ENCODE measurements around the gene NINL.
A peak's percentile ranks its signal among the peaks of the same experiment; 100 is the strongest.
"Not testable (repeated sequence)": the region's sequence is repeated elsewhere in the genome, so short reads cannot be mapped to it uniquely, and the experiment has no call there.

The NINL gene

GRCh38 chr20:25570148-25570530 is 15.2 kb downstream of the NINL start:
- DNase-seq (ENCODE audit: low read depth): no peak
- Histone ChIP-seq H3K36me3 (ENCODE audit: control insufficient read depth, insufficient read depth, low read length, severe bottlenecking) (no peaks in the 10 kb centered on the region), H3K4me1 (ENCODE audit: control insufficient read depth, insufficient read depth, low read length) (peaks cover 21% of the 10 kb centered on the region), H3K27me3 (replicated peaks; ENCODE audit: control insufficient read depth, insufficient read depth, low read length) (no peaks in the 10 kb centered on the region), H3K9me3 (ENCODE audit: control insufficient read depth, low read length) (no peaks in the 10 kb centered on the region), H3K9ac (ENCODE audit: low read length) (no peak overlapping the region), H3K4me3 (ENCODE audit: low read length) (no peak overlapping the region)

- H3K4me3 ChIP-seq (ENCODE audit: low read length): no peak overlapping the region
- H3K4me1 ChIP-seq (ENCODE audit: control insufficient read depth, insufficient read depth, low read length): peaks cover 7% of the 10 kb centered on the region
- no peak overlapping the region for H3K9ac ChIP-seq (ENCODE audit: low read length)
- DNase-seq (ENCODE audit: low read depth): no peak
- no peaks in the 10 kb centered on the region for H3K27me3 ChIP-seq (replicated peaks; ENCODE audit: control insufficient read depth, insufficient read depth, low read length)
- H3K36me3 ChIP-seq (ENCODE audit: control insufficient read depth, insufficient read depth, low read length, severe bottlenecking): no peaks in the 10 kb centered on the region
- peaks cover 8% of the 10 kb centered on the region for H3K9me3 ChIP-seq (ENCODE audit: control insufficient read depth, low read length)
Measured at GRCh38 chr20:25567286-25567685, 18.0 kb downstream of the NINL start.

GRCh38 chr20:25566821-25567220 is 18.5 kb downstream of the NINL start:
- no peak for DNase-seq (ENCODE audit: low read depth)
- Histone ChIP-seq H3K4me3 (ENCODE audit: low read length) (no peak overlapping the region), H3K27me3 (replicated peaks; ENCODE audit: control insufficient read depth, insufficient read depth, low read length) (no peaks in the 10 kb centered on the region), H3K36me3 (ENCODE audit: control insufficient read depth, insufficient read depth, low read length, severe bottlenecking) (no peaks in the 10 kb centered on the region), H3K9ac (ENCODE audit: low read length) (no peak overlapping the region), H3K9me3 (ENCODE audit: control insufficient read depth, low read length) (peaks cover 8% of the 10 kb centered on the region), H3K4me1 (ENCODE audit: control insufficient read depth, insufficient read depth, low read length) (peaks cover 4% of the 10 kb centered on the region)

GRCh38 chr20:25565578-25566157 is 19.7 kb downstream of the NINL start:
- Histone ChIP-seq H3K4me3 (ENCODE audit: low read length) (no peak overlapping the region), H3K36me3 (ENCODE audit: control insufficient read depth, insufficient read depth, low read length, severe bottlenecking) (no peaks in the 10 kb centered on the region), H3K4me1 (ENCODE audit: control insufficient read depth, insufficient read depth, low read length) (peaks cover 3% of the 10 kb centered on the region), H3K27me3 (replicated peaks; ENCODE audit: control insufficient read depth, insufficient read depth, low read length) (no peaks in the 10 kb centered on the region), H3K9me3 (ENCODE audit: control insufficient read depth, low read length) (peaks cover 8% of the 10 kb centered on the region), H3K9ac (ENCODE audit: low read length) (no peak overlapping the region)
- DNase-seq (ENCODE audit: low read depth): no peak

GRCh38 chr20:25563876-25564275 is 21.5 kb downstream of the NINL start:
- no peaks in the 10 kb centered on the region for H3K27me3 ChIP-seq (replicated peaks; ENCODE audit: control insufficient read depth, insufficient read depth, low read length)
- no peak overlapping the region for H3K9ac ChIP-seq (ENCODE audit: low read length)
- H3K4me3 ChIP-seq (ENCODE audit: low read length): no peak overlapping the region
- no peaks in the 10 kb centered on the region for H3K36me3 ChIP-seq (ENCODE audit: control insufficient read depth, insufficient read depth, low read length, severe bottlenecking)
- peaks cover 8% of the 10 kb centered on the region for H3K9me3 ChIP-seq (ENCODE audit: control insufficient read depth, low read length)
- H3K4me1 ChIP-seq (ENCODE audit: control insufficient read depth, insufficient read depth, low read length): no peaks in the 10 kb centered on the region
- DNase-seq (ENCODE audit: low read depth): no peak

GRCh38 chr20:25563362-25563761 is 22.0 kb downstream of the NINL start:
- DNase-seq (ENCODE audit: low read depth): no peak
- no peaks in the 10 kb centered on the region for H3K36me3 ChIP-seq (ENCODE audit: control insufficient read depth, insufficient read depth, low read length, severe bottlenecking)
- no peak overlapping the region for H3K4me3 ChIP-seq (ENCODE audit: low read length)
- H3K27me3 ChIP-seq (replicated peaks; ENCODE audit: control insufficient read depth, insufficient read depth, low read length): no peaks in the 10 kb centered on the region
- H3K9me3 ChIP-seq (ENCODE audit: control insufficient read depth, low read length): peaks cover 8% of the 10 kb centered on the region
- H3K9ac ChIP-seq (ENCODE audit: low read length): no peak overlapping the region
- H3K4me1 ChIP-seq (ENCODE audit: control insufficient read depth, insufficient read depth, low read length): no peaks in the 10 kb centered on the region

- not testable (repeated sequence) for H3K36me3 ChIP-seq (ENCODE audit: control insufficient read depth, insufficient read depth, low read length, severe bottlenecking); H3K27me3 ChIP-seq (replicated peaks; ENCODE audit: control insufficient read depth, insufficient read depth, low read length); H3K4me3 ChIP-seq (ENCODE audit: low read length); H3K9me3 ChIP-seq (ENCODE audit: control insufficient read depth, low read length); H3K9ac ChIP-seq (ENCODE audit: low read length); DNase-seq (ENCODE audit: low read depth); H3K4me1 ChIP-seq (ENCODE audit: control insufficient read depth, insufficient read depth, low read length)
Measured at GRCh38 chr20:25561771-25562170, 23.6 kb downstream of the NINL start.

- no peaks in the 10 kb centered on the region for H3K9me3 ChIP-seq (ENCODE audit: control insufficient read depth, low read length)
- H3K36me3 ChIP-seq (ENCODE audit: control insufficient read depth, insufficient read depth, low read length, severe bottlenecking): no peaks in the 10 kb centered on the region
- H3K9ac ChIP-seq (ENCODE audit: low read length): no peak overlapping the region
- H3K4me3 ChIP-seq (ENCODE audit: low read length): no peak overlapping the region
- no peaks in the 10 kb centered on the region for H3K27me3 ChIP-seq (replicated peaks; ENCODE audit: control insufficient read depth, insufficient read depth, low read length)
- DNase-seq (ENCODE audit: low read depth): peak; percentile 77
- H3K4me1 ChIP-seq (ENCODE audit: control insufficient read depth, insufficient read depth, low read length): peaks cover 22% of the 10 kb centered on the region
Measured at GRCh38 chr20:25553819-25554296, 31.5 kb downstream of the NINL start.

GRCh38 chr20:25552977-25553376 is 32.4 kb downstream of the NINL start:
- no peaks in the 10 kb centered on the region for H3K9me3 ChIP-seq (ENCODE audit: control insufficient read depth, low read length)
- H3K4me1 ChIP-seq (ENCODE audit: control insufficient read depth, insufficient read depth, low read length): peaks cover 22% of the 10 kb centered on the region
- H3K36me3 ChIP-seq (ENCODE audit: control insufficient read depth, insufficient read depth, low read length, severe bottlenecking): no peaks in the 10 kb centered on the region
- H3K4me3 ChIP-seq (ENCODE audit: low read length): no peak overlapping the region
- no peak for DNase-seq (ENCODE audit: low read depth)
- no peaks in the 10 kb centered on the region for H3K27me3 ChIP-seq (replicated peaks; ENCODE audit: control insufficient read depth, insufficient read depth, low read length)
- no peak overlapping the region for H3K9ac ChIP-seq (ENCODE audit: low read length)

GRCh38 chr20:25551413-25552215 is 33.7 kb downstream of the NINL start:
- no peak for DNase-seq (ENCODE audit: low read depth)
- Histone ChIP-seq H3K9ac (ENCODE audit: low read length) (no peak overlapping the region), H3K36me3 (ENCODE audit: control insufficient read depth, insufficient read depth, low read length, severe bottlenecking) (no peaks in the 10 kb centered on the region)

GRCh38 chr20:25550645-25551337 is 34.5 kb downstream of the NINL start:
- H3K4me1 ChIP-seq (ENCODE audit: control insufficient read depth, insufficient read depth, low read length): peaks cover 22% of the 10 kb centered on the region

More at GRCh38 chr20:25551413-25552215, 33.7 kb downstream of the NINL start:
- Histone ChIP-seq H3K27me3 (replicated peaks; ENCODE audit: control insufficient read depth, insufficient read depth, low read length) (no peaks in the 10 kb centered on the region), H3K4me3 (ENCODE audit: low read length) (no peak overlapping the region), H3K4me1 (ENCODE audit: control insufficient read depth, insufficient read depth, low read length) (peaks cover 22% of the 10 kb centered on the region), H3K9me3 (ENCODE audit: control insufficient read depth, low read length) (no peaks in the 10 kb centered on the region)

More at GRCh38 chr20:25550645-25551337, 34.5 kb downstream of the NINL start:
- not testable (repeated sequence) for H3K9ac ChIP-seq (ENCODE audit: low read length); DNase-seq (ENCODE audit: low read depth); H3K36me3 ChIP-seq (ENCODE audit: control insufficient read depth, insufficient read depth, low read length, severe bottlenecking); H3K9me3 ChIP-seq (ENCODE audit: control insufficient read depth, low read length); H3K4me3 ChIP-seq (ENCODE audit: low read length); H3K27me3 ChIP-seq (replicated peaks; ENCODE audit: control insufficient read depth, insufficient read depth, low read length)
